ENCODE measurements around the gene THEMIS2. TPM values are rescaled to one million over a fixed set of nuclear protein-coding genes. Genes with fewer than 3 reads are reported as not detected.

The THEMIS2 gene
- total and polyA plus RNA-seq, 10 of the 15 experiments (the other 5 are each of a cell fraction or from before 2014, with no cell fraction given): 9.1 to 114 (median 38.3) TPM

GRCh38 chr1:27931759-27932158, 59.4 kb downstream of the THEMIS2 start:
- no TSS peak for BruUV-seq (replicated peaks)
- in situ Hi-C loops (cut with MboI): no loop called here
- FAIRE-seq: no peak

More at GRCh38 chr1:27931759-27932158, 59.4 kb downstream of the THEMIS2 start:
- SMC1A ChIA-PET (ENCODE audit: uncharacterized antibody, unreplicated experiment): interaction anchor here (0.7 to 1.2 kb wide), 2 partner anchors 40 to 45 kb away, joined by 3 to 4 read pairs; no protein-coding TSS in a partner anchor
- RAD21 ChIA-PET (ENCODE audit: unreplicated experiment): interaction anchor here (1.5 kb wide), 1 partner anchor 41 kb away, joined by 3 read pairs; no protein-coding TSS in a partner anchor
- Histone ChIP-seq H4K20me1 (ENCODE audit: control insufficient read depth, insufficient read depth) (no peaks in the 10 kb centered on the region), H2AFZ (ENCODE audit: control insufficient read depth, low read depth, low read length) (no peak overlapping the region), H3K36me3 (ENCODE audit: control insufficient read depth in 2 of 2, insufficient read depth in 2 of 2, low read length in 1 of 2) (no peaks in the 10 kb centered on the region), H3K79me2 (ENCODE audit: control insufficient read depth, insufficient read depth, low read length) (no peaks in the 10 kb centered on the region), H3K9me3 (replicated peaks; ENCODE audit: control insufficient read depth, insufficient read depth, low read length) (no peaks in the 10 kb centered on the region), H3K27ac (ENCODE audit: control insufficient read depth, insufficient read depth) (no peak overlapping the region), H3K27me3 (replicated peaks in 1 of 2; ENCODE audit: control insufficient read depth in 2 of 2, insufficient read depth in 2 of 2, low read length in 1 of 2) (peaks cover 0 to 2% of the 10 kb centered on the region in 2 experiments; a peak in 2 of 4 replicates), H3K4me2 (ENCODE audit: control insufficient read depth, insufficient read depth) (0 out of 2 replicates have a peak overlapping the region, but pooled peaks have one; percentile 49), H3K4me1 (ENCODE audit: control insufficient read depth, insufficient read depth, low read length) (peaks cover 7% of the 10 kb centered on the region), H3K9ac (ENCODE audit: control insufficient read depth, insufficient read depth, low read length) (no peak overlapping the region), H3K4me3 (no peak overlapping the region)
- intact Hi-C loops (cut with micrococcal nuclease; ENCODE audit: unreplicated experiment): no loop called here
- WGBS (ENCODE audit: insufficient coverage, insufficient replicate concordance, low lambda C conversion rate, missing lambda C conversion rate): 65% methylated on average over 3 of the region's 4 CpGs
- DNase-seq (ENCODE audit: low read depth, low spot score): no peak
- ATAC-seq: peak; percentile 49
- POLR2A ChIA-PET: interaction anchor here (0.6 to 1.0 kb wide), 2 partner anchors 57 to 157 kb away, joined by 3 to 4 read pairs; no protein-coding TSS in a partner anchor
- TF ChIP-seq IKZF2 (IDR thresholded peaks at IDR 0.05) (no peak), ZBED1 (IDR thresholded peaks at IDR 0.05; ENCODE audit: borderline replicate concordance) (no peak), SPI1 (IDR thresholded peaks at IDR 0.05; ENCODE audit: borderline replicate concordance, insufficient read depth, low read depth, low read length) (peak; percentile 69; the same call in 1 of the 2 replicates), CREM (IDR thresholded peaks at IDR 0.05; ENCODE audit: low read depth) (no peak), USF1 (IDR thresholded peaks at IDR 0.05; ENCODE audit: borderline replicate concordance, extremely low read length, insufficient read depth, low read depth, low read length) (no peak), BCL3 (IDR thresholded peaks at IDR 0.05; ENCODE audit: borderline replicate concordance, insufficient read depth, low read depth, low read length, poor library complexity, severe bottlenecking) (no peak), SIN3A (IDR thresholded peaks at IDR 0.05; ENCODE audit: low read depth, low read length) (no peak), SMAD1 (IDR thresholded peaks at IDR 0.05; ENCODE audit: low read depth, partially characterized antibody) (no peak)
- CTCF ChIA-PET: interaction anchor here (1.0 to 4.8 kb wide), 4 partner anchors 8 to 74 kb away, joined by 3 to 40 read pairs (median 4); no protein-coding TSS in a partner anchor

Data from GM12878 (cell line).